ENCODE results near the gene FCSK.

FCSK gene

GRCh38 chr16:70484867-70485266 lies 30.5 kb downstream of the FCSK start:
- DNase-seq (ENCODE audit: low read depth) = no peak
- H3K4me3 ChIP-seq (ENCODE audit: low read length) = no peak overlapping the region
- no peak for TF ChIP-seq CTCF (conservative IDR thresholded peaks at IDR 0.05; ENCODE audit: low read depth, low read length)

GRCh38 chr16:70490261-70490660 lies 35.9 kb downstream of the FCSK start:
- TF ChIP-seq CTCF (conservative IDR thresholded peaks at IDR 0.05; ENCODE audit: low read depth, low read length) = no peak
- H3K4me3 ChIP-seq (ENCODE audit: low read length) = no peak overlapping the region
- DNase-seq (ENCODE audit: low read depth) = no peak

GRCh38 chr16:70493802-70494201 lies 39.4 kb downstream of the FCSK start:
- no peak overlapping the region for H3K4me3 ChIP-seq (ENCODE audit: low read length)
- no peak for DNase-seq (ENCODE audit: low read depth)
- TF ChIP-seq CTCF (conservative IDR thresholded peaks at IDR 0.05; ENCODE audit: low read depth, low read length) = no peak

- DNase-seq (ENCODE audit: low read depth) = no peak
- no peak overlapping the region for H3K4me3 ChIP-seq (ENCODE audit: low read length)
- TF ChIP-seq CTCF (conservative IDR thresholded peaks at IDR 0.05; ENCODE audit: low read depth, low read length) = no peak
Measured at GRCh38 chr16:70494202-70494770, 39.9 kb downstream of the FCSK start.

- TF ChIP-seq CTCF (conservative IDR thresholded peaks at IDR 0.05; ENCODE audit: low read depth, low read length) = no peak
- DNase-seq (ENCODE audit: low read depth) = no peak
- no peak overlapping the region for H3K4me3 ChIP-seq (ENCODE audit: low read length)
Measured at GRCh38 chr16:70494777-70495176, 40.4 kb downstream of the FCSK start.

GRCh38 chr16:70495425-70496182 lies 41.2 kb downstream of the FCSK start:
- H3K4me3 ChIP-seq (ENCODE audit: low read length) = no peak overlapping the region
- no peak for TF ChIP-seq CTCF (conservative IDR thresholded peaks at IDR 0.05; ENCODE audit: low read depth, low read length)
- no peak for DNase-seq (ENCODE audit: low read depth)

GRCh38 chr16:70496513-70496912 lies 42.1 kb downstream of the FCSK start:
- H3K4me3 ChIP-seq (ENCODE audit: low read length) = no peak overlapping the region
- no peak for TF ChIP-seq CTCF (conservative IDR thresholded peaks at IDR 0.05; ENCODE audit: low read depth, low read length)
- DNase-seq (ENCODE audit: low read depth) = no peak

Data from retinal pigment epithelial cell (primary cell).